Transverse colon (tissue), 4 donors: ENCODE results near the gene FCHSD2. TPM values are rescaled to one million over a fixed set of nuclear protein-coding genes. Genes with fewer than 3 reads are reported as not detected.
A peak's percentile ranks its signal among the peaks of the same experiment; 100 is the strongest.
"Not testable (repeated sequence)": the region's sequence is repeated elsewhere in the genome, so short reads cannot be mapped to it uniquely, and the experiment has no call there.

Source experiments
- DNase-seq: peaks from one replicate; pipeline ENCODE4 v3.0.0-alpha.2; 2019
- H3K27ac ChIP-seq, 4 donors: fragments of 200-600 bp; sonication (generic); 2 replicates each; pipeline ENCODE4 v1.5.1; 2016 to 2018; ENCODE audit warnings: inconsistent platforms in 4 of 4
- H3K27me3 ChIP-seq: fragments of 200-600 bp; sonication (generic); 2 replicates; pipeline ENCODE4 v1.5.1; 2017; ENCODE audit warnings: inconsistent platforms
- H3K36me3 ChIP-seq, 4 donors: fragments of 200-600 bp; sonication (generic); 2 replicates each; pipeline ENCODE4 v1.5.1; 2017 to 2019; ENCODE audit warnings: inconsistent platforms in 4 of 4
- H3K4me1 ChIP-seq, 4 donors: fragments of 200-600 bp; sonication (generic); 2 replicates each; pipeline ENCODE4 v1.5.1; 2017 to 2020; ENCODE audit warnings: inconsistent platforms in 4 of 4
- H3K4me3 ChIP-seq, 4 donors: fragments of 200-600 bp; sonication (generic); 1 replicate in 1 of 4; 2 replicates in 3 of 4; pipeline versions ENCODE4 v1.5.1 to v1.6.1; 2017 to 2019; ENCODE audit warnings: inconsistent platforms in 4 of 4
- H3K9me3 ChIP-seq, 2 donors: fragments of 200-600 bp; sonication (generic); 2 replicates each; pipeline ENCODE4 v1.5.1; 2017 to 2019; ENCODE audit warnings: inconsistent platforms in 2 of 2
- CTCF ChIP-seq, 5 experiments: fragments of 200-600 bp in 3 of 5; fragments of 450-650 bp in 2 of 5; sonication (generic) in 3 of 5; IDR thresholded peaks; 1 replicate in 2 of 5; 2 replicates in 3 of 5; pipeline ENCODE4 v1.5.1; 2016 to 2017; ENCODE audit warnings: antibody characterized with exemption in 5 of 5, inconsistent platforms in 3 of 5, mild to moderate bottlenecking in 2 of 5, moderate library complexity in 1 of 5
- EP300 ChIP-seq: sonication (generic); formaldehyde crosslinking; IDR thresholded peaks from one replicate; pipeline ENCODE4 v1.6.1; 2017; ENCODE audit warnings: antibody characterized with exemption, low read depth
- POLR2A ChIP-seq: fragments of 450-650 bp; IDR thresholded peaks from one replicate; pipeline ENCODE4 v1.6.1; 2016; ENCODE audit warnings: antibody characterized with exemption, mild to moderate bottlenecking, moderate library complexity
- POLR2AphosphoS5 ChIP-seq, 3 donors: sonication (generic); formaldehyde crosslinking; IDR thresholded peaks; one replicate each; pipeline ENCODE4 v1.6.1; 2016; ENCODE audit warnings: antibody characterized with exemption in 3 of 3
- WGBS, 2 donors: methylation state at CpG; one replicate each; pipeline ENCODE4 v1.1.5; 2018; ENCODE audit warnings: low coverage in 1 of 2; 5-methylcytosine and 5-hydroxymethylcytosine counted together
- in situ Hi-C, 4 donors: fragments of 200-750 bp; cut with MboI; loops; one replicate each; pipeline versions ENCODE4 v1.15.0 to v1.15.1; 2017; ENCODE audit warnings: low sequenced_read_pairs in 3 of 4, low pct_ligation_motif_present in 1 of 4, low pct_unique_long_range_greater_than_20kb in 1 of 4
- intact Hi-C: fragments of 100-400 bp; cut with DNase I; formaldehyde crosslinking; loops from one replicate; pipeline ENCODE4 v1.15.1; 2023; ENCODE audit warnings: low total_unique reads
- total RNA-seq, 4 donors: library from RNA; depleted of rRNA; stranded (reverse); fragments of >200 nt; gene quantifications; one replicate each; pipeline ENCODE4 v1.1.0, GENCODE V29; 2016

Gene FCHSD2
- total RNA-seq, 4 donors from 2014 or later = 9.1 to 15.9 (median 15.0) TPM

DNA sequence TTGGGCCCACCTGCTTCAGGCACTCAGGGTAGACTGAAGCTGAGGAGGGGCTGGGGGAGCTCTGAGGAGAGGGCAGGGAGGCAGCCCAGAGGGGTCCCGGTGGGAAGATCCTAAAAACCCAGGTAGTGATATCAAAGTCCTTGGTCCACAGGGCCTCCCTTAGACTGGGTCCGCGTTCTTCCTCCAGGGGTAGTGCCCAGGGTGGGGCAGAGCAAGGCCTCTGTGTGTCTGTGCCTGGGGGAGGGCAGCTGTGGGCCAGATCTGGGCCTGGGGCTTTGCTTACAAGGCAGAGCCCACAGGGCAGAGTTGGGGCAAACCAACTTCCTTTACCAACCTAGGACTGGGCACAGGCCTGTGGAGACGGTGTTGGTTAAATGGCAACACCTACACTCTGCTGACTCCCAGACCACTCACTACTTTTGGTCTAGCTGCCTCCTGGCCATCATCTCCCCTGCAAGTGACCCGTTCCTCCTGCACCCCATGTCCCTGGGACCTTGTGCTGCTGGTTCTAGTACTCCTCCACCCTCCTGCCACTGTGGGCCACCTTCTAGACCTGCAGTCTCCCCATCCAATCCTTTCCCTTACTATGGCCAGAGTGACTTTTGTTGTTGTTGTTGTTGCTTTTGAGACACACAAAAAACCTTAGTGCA is 312.1 kb downstream of the FCHSD2 start:
- no peak overlapping the region for H3K27ac ChIP-seq
- DNase-seq = no peak
- no peak overlapping the region for H3K4me3 ChIP-seq
- peaks cover 0 to 12% (median 7%) of the 10 kb centered on the region in 4 donors for H3K4me1 ChIP-seq
- H3K36me3 ChIP-seq = no peaks in the 10 kb centered on the region
- no peaks in the 10 kb centered on the region for H3K9me3 ChIP-seq
- WGBS, 2 donors = 93% methylated on average over 5 of the region's 5 CpGs; no CpG with 5 or more reads in 1 of the 2 donors
- no peaks in the 10 kb centered on the region for H3K27me3 ChIP-seq
- intact Hi-C loops = loop anchor here (2.0 kb wide), 1 partner anchor 349 kb away; no protein-coding TSS in a partner anchor
- in situ Hi-C loops = loop anchor here (5.0 to 10.0 kb wide), 3 partner anchors 342 to 415 kb away; no protein-coding TSS in a partner anchor
- TF ChIP-seq POLR2A (no peak), EP300 (no peak), CTCF (IDR thresholded peaks at IDR 0.05) (no peak), POLR2AphosphoS5 (IDR thresholded peaks at IDR 0.05) (no peak)

- peaks cover 0 to 12% (median 7%) of the 10 kb centered on the region in 4 donors for H3K4me1 ChIP-seq
- H3K4me3 ChIP-seq = no peak overlapping the region
- no peak for DNase-seq
- no peaks in the 10 kb centered on the region for H3K36me3 ChIP-seq
- no peak overlapping the region for H3K27ac ChIP-seq
- H3K9me3 ChIP-seq = no peaks in the 10 kb centered on the region
- intact Hi-C loops = no loop called here
- no peaks in the 10 kb centered on the region for H3K27me3 ChIP-seq
- TF ChIP-seq EP300 (no peak), POLR2AphosphoS5 (IDR thresholded peaks at IDR 0.05) (no peak), POLR2A (no peak), CTCF (IDR thresholded peaks at IDR 0.05) (no peak)
- 86 to 94% methylated on average over 9 to 13 of the region's 13 CpGs for WGBS, 2 donors
- in situ Hi-C loops = no loop called here
These were observed 312.9 kb downstream of the FCHSD2 start for GRCh38 chr11:72829178-72829577.

GRCh38 chr11:72828692-72829101 is 313.4 kb downstream of the FCHSD2 start:
- in situ Hi-C loops (no loop called here), intact Hi-C loops (no loop called here)
- H3K4me3 ChIP-seq = no peak overlapping the region
- H3K9me3 ChIP-seq = no peaks in the 10 kb centered on the region
- 86% methylated on average over 7 of the region's 7 CpGs; no CpG with 5 or more reads in 1 of the 2 donors for WGBS, 2 donors
- TF ChIP-seq EP300 = no peak
- TF ChIP-seq POLR2A = no peak
- TF ChIP-seq POLR2AphosphoS5 (IDR thresholded peaks at IDR 0.05) = no peak
- TF ChIP-seq CTCF (IDR thresholded peaks at IDR 0.05) = no peak
- peaks cover 0 to 12% (median 6%) of the 10 kb centered on the region in 4 donors for H3K4me1 ChIP-seq
- H3K27me3 ChIP-seq = no peaks in the 10 kb centered on the region
- no peak for DNase-seq
- no peaks in the 10 kb centered on the region for H3K36me3 ChIP-seq
- H3K27ac ChIP-seq = peak overlapping the region in 2 of 4 donors; percentile 35 to 69

DNA sequence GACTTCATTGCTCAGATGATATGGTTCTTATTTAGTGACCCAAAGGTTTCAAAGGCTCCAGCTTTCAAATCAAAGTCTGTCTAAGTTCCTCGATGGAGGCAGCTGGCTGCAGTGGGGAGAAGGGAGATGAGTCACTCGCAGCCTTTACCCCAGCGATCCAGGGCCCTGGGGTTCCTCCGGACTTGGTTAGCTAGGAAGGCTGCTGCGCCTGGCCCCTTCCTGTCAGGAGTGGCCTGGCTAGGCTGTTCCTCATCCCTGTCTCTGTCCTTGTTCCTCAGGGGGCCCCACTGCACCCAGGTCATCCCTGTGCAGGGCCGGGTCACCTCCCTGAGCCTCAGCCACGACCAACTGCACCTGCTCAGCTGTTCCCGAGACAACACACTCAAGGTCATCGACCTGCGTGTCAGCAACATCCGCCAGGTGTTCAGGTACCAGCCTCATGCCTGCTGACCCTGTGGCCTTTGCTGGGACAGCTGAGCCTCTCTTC is 314.0 kb downstream of the FCHSD2 start:
- H3K4me3 ChIP-seq = no peak overlapping the region
- 62% methylated on average over 9 of the region's 11 CpGs; no CpG with 5 or more reads in 1 of the 2 donors for WGBS, 2 donors
- no peak for DNase-seq
- no peaks in the 10 kb centered on the region for H3K36me3 ChIP-seq
- H3K9me3 ChIP-seq = no peaks in the 10 kb centered on the region
- in situ Hi-C loops (no loop called here), intact Hi-C loops (no loop called here)
- H3K27me3 ChIP-seq = no peaks in the 10 kb centered on the region
- H3K4me1 ChIP-seq = peaks cover 0 to 12% (median 3%) of the 10 kb centered on the region in 4 donors
- H3K27ac ChIP-seq = peak overlapping the region; percentile 22 to 69 (median 44)
- no peak for TF ChIP-seq EP300

- H3K4me3 ChIP-seq, in situ Hi-C loops, intact Hi-C loops, H3K27me3 ChIP-seq, H3K36me3 ChIP-seq, H3K9me3 ChIP-seq, DNase-seq: not testable (repeated sequence)
- H3K27ac ChIP-seq = peak overlapping the region; percentile 22 to 69 (median 44)
- WGBS, 2 donors = 68 to 75% methylated on average over 10 to 11 of the region's 11 CpGs
- H3K4me1 ChIP-seq = peaks cover 0 to 12% (median 3%) of the 10 kb centered on the region in 4 donors
These were observed 314.5 kb downstream of the FCHSD2 start for GRCh38 chr11:72827656-72828055.
